ENCODE measurements around the gene FAM221B. TPM values are rescaled to one million over a fixed set of nuclear protein-coding genes. Genes with fewer than 3 reads are reported as not detected.
A peak's percentile ranks its signal among the peaks of the same experiment; 100 is the strongest.

Gene FAM221B
- total RNA-seq, 1 donor from 2014 or later: not detected

GRCh38 chr9:35852267-35852815 is 23.8 kb upstream of the FAM221B start:
- peak; percentile 67 to 79 for DNase-seq (ENCODE audit: extremely low spot score in 2 of 2)
- no peaks in the 10 kb centered on the region for H3K4me1 ChIP-seq

DNA sequence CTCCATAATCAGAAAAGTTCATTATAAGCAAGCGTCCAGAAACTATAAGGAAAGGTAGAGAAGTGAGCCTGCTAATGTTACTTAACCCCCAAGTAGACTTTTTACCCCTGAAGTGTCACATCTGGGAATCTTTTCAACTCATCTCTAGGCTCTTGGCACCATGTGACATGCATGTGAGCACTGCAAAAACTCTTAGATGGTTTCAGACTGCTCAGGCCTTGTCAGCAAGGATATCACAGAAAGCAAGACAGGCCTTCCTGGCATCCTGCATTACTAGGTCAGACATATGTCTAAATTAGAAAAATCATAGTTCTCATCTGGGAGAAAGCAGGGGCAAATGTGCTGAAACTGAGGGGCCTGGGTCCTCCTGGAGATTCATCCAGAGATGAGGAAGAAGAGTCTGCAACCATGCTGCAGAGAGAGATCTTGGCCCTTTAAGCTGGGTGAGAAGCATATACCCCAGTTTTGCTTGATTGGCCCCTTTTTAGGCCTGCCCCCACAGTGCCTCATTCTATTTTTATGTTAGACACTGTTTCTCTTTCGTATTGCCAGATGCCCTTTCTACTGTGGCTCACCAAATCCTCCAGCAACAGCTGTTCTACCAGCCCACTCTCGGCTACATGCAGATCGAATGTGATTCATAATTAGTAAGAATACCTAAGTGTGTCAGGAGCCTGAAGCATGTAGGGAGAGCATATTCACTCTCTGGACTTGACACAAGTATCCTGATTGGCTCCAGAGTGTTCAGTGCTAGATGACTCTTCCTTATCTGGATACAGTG is 19.4 kb upstream of the FAM221B start:
- peaks cover 30% of the 10 kb centered on the region for H3K4me1 ChIP-seq
- H3K36me3 ChIP-seq: peaks cover 0 to 3% of the 10 kb centered on the region in 2 donors
- peak overlapping the region; percentile 12 for H3K27ac ChIP-seq
- H3K4me3 ChIP-seq: no peak overlapping the region
- no peak for DNase-seq (ENCODE audit: extremely low spot score in 2 of 2)
- intact Hi-C loops (cut with DNase I): loop anchor here (5.0 kb wide), 1 partner anchor 51 kb away; no protein-coding TSS in a partner anchor
- no peaks in the 10 kb centered on the region for H3K9me3 ChIP-seq
- no peaks in the 10 kb centered on the region for H3K27me3 ChIP-seq
- no peak for TF ChIP-seq POLR2AphosphoS5 (IDR thresholded peaks at IDR 0.05; ENCODE audit: insufficient read depth in 1 of 2, low read depth in 1 of 2)

More at GRCh38 chr9:35852267-35852815, 23.8 kb upstream of the FAM221B start:
- H3K27me3 ChIP-seq: no peaks in the 10 kb centered on the region
- H3K36me3 ChIP-seq: no peaks in the 10 kb centered on the region
- intact Hi-C loops (cut with DNase I): no loop called here
- no peak overlapping the region for H3K27ac ChIP-seq
- no peaks in the 10 kb centered on the region for H3K9me3 ChIP-seq
- H3K4me3 ChIP-seq: no peak overlapping the region
- no peak for TF ChIP-seq POLR2A (IDR thresholded peaks at IDR 0.05)
- TF ChIP-seq, protein P1, sequence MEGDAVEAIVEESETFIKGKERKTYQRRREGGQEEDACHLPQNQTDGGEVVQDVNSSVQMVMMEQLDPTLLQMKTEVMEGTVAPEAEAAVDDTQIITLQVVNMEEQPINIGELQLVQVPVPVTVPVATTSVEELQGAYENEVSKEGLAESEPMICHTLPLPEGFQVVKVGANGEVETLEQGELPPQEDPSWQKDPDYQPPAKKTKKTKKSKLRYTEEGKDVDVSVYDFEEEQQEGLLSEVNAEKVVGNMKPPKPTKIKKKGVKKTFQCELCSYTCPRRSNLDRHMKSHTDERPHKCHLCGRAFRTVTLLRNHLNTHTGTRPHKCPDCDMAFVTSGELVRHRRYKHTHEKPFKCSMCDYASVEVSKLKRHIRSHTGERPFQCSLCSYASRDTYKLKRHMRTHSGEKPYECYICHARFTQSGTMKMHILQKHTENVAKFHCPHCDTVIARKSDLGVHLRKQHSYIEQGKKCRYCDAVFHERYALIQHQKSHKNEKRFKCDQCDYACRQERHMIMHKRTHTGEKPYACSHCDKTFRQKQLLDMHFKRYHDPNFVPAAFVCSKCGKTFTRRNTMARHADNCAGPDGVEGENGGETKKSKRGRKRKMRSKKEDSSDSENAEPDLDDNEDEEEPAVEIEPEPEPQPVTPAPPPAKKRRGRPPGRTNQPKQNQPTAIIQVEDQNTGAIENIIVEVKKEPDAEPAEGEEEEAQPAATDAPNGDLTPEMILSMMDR (IDR thresholded peaks at IDR 0.05): no peak
- TF ChIP-seq POLR2AphosphoS5 (IDR thresholded peaks at IDR 0.05; ENCODE audit: insufficient read depth in 1 of 2, low read depth in 1 of 2): no peak

DNA sequence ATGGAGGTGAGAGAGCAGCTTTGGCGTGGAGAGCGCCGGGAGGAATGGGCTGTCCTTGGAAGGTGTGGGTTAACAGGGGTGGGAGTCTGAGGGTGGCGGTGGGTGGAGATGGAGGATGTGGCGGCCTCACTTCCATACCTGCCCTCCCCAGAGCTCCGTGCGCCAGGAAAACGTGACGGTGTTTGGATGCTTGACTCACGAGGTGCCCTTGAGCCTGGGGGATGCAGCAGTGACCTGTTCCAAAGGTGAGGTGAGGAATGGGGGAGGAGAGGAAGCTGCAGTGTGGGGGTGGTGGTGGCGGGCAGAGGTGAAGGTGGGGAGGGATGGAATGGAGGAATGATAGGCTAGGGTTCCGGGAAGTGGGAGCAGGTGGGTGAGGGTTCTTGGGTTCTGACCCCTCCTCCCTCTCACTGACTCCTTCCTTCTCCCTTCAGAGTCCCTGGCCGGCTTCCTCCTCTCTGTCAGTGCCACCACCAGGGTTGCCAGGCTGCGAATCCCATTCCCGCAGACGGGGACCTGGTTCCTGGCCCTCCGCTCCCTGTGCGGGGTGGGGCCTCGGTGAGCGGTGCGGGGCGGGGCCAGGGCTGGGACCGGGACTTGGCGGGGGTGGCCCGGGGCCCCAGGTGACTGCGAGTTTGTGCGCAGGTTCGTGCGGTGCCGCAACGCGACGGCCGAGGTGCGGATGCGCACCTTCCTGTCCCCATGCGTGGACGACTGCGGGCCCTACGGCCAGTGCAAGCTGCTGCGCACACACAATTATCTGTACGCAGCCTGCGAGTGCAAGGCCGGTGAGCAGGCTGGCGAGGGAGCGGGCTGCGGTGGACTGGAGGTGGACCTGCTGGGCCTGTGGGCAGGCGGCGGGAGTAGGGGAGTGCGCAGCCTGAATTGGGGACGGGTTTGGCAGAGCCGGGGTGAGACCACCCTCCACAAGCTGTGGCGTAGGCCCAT is 17.6 kb upstream of the FAM221B start:
- H3K27me3 ChIP-seq: no peaks in the 10 kb centered on the region
- no peak overlapping the region for H3K4me3 ChIP-seq
- H3K36me3 ChIP-seq: peaks cover 0 to 3% of the 10 kb centered on the region in 2 donors
- TF ChIP-seq POLR2AphosphoS5 (IDR thresholded peaks at IDR 0.05; ENCODE audit: insufficient read depth in 1 of 2, low read depth in 1 of 2) (no peak), POLR2A (IDR thresholded peaks at IDR 0.05) (no peak)
- TF ChIP-seq, protein P1 (IDR thresholded peaks at IDR 0.05): no peak
- peaks cover 30% of the 10 kb centered on the region for H3K4me1 ChIP-seq
- no peak overlapping the region for H3K27ac ChIP-seq
- no peak for DNase-seq (ENCODE audit: extremely low spot score in 2 of 2)
- intact Hi-C loops (cut with DNase I): loop anchor here (5.0 kb wide), 1 partner anchor 49 kb away; no protein-coding TSS in a partner anchor
- no peaks in the 10 kb centered on the region for H3K9me3 ChIP-seq

DNA sequence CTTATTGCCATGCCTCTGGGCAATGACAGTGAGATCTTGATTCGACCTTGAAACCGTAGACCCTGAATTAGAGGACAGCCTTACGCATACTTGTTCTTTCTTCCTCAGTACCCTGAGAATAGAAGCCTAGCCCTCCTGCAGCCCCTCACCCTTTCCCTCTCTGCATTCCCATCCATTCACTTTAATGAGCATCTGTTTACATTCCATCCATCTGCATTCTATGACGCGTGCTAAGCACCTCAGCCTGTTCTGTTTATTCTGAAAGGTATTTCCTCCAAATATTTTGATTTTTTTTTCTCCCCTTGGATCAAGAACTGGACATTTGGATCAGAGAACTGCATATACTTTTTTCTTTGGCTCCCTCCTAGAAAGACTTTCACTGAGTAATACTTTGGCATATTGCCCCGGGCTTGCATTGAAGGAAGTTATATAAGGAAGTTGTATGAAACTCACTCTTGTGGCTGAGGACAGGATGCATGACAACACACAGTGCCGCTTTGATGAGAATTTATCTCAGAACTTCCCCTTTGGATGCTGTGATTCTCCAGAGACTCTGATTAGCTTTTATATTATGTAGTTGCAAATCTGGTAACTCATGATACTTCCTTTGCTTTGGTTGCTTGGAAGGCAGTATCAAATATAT is 16.2 kb upstream of the FAM221B start:
- H3K4me3 ChIP-seq: no peak overlapping the region
- peak overlapping the region; percentile 45 for H3K27ac ChIP-seq
- peak in 1 of 2 donors; percentile 89 for TF ChIP-seq POLR2AphosphoS5 (IDR thresholded peaks at IDR 0.05; ENCODE audit: insufficient read depth in 1 of 2, low read depth in 1 of 2)
- TF ChIP-seq POLR2A (IDR thresholded peaks at IDR 0.05): no peak
- TF ChIP-seq, protein P1 (IDR thresholded peaks at IDR 0.05): no peak
- H3K27me3 ChIP-seq: no peaks in the 10 kb centered on the region
- H3K9me3 ChIP-seq: no peaks in the 10 kb centered on the region
- DNase-seq (ENCODE audit: extremely low spot score in 2 of 2): no peak
- peaks cover 0 to 3% of the 10 kb centered on the region in 2 donors for H3K36me3 ChIP-seq
- intact Hi-C loops (cut with DNase I): loop anchor here (5.0 kb wide), 1 partner anchor 47 kb away; no protein-coding TSS in a partner anchor
- H3K4me1 ChIP-seq: peaks cover 30% of the 10 kb centered on the region

GRCh38 chr9:35842795-35843194 is 14.3 kb upstream of the FAM221B start:
- Histone ChIP-seq H3K27me3 (no peaks in the 10 kb centered on the region), H3K4me1 (peaks cover 30% of the 10 kb centered on the region), H3K4me3 (no peak overlapping the region), H3K27ac (no peak overlapping the region), H3K9me3 (no peaks in the 10 kb centered on the region), H3K36me3 (peaks cover 0 to 3% of the 10 kb centered on the region in 2 donors)
- intact Hi-C loops (cut with DNase I): no loop called here
- no peak for TF ChIP-seq POLR2AphosphoS5 (IDR thresholded peaks at IDR 0.05; ENCODE audit: insufficient read depth in 1 of 2, low read depth in 1 of 2)
- no peak for TF ChIP-seq POLR2A (IDR thresholded peaks at IDR 0.05)
- no peak for DNase-seq (ENCODE audit: extremely low spot score in 2 of 2)
